Measurements from ENCODE around the gene POMGNT2. TPM values are rescaled to one million over a fixed set of nuclear protein-coding genes. Genes with fewer than 3 reads are reported as not detected.

POMGNT2 gene
- total and polyA plus RNA-seq, 2 experiments from 2014 or later, result 10.7 to 26.1 TPM

GRCh38 chr3:43094381-43094780 is 11.5 kb downstream of the POMGNT2 start:
- TF ChIP-seq ETS1 (IDR thresholded peaks at IDR 0.05) (no peak), REST (IDR thresholded peaks at IDR 0.05; ENCODE audit: unreplicated experiment) (no peak), JUNB (IDR thresholded peaks at IDR 0.05; ENCODE audit: unreplicated experiment) (no peak), EZH2phosphoT487 (IDR thresholded peaks at IDR 0.05; ENCODE audit: unreplicated experiment) (no peak), CREB1 (CRISPR knock-in tag; IDR thresholded peaks at IDR 0.05; ENCODE audit: low read depth) (no peak), NANOG (IDR thresholded peaks at IDR 0.05; ENCODE audit: borderline replicate concordance) (no peak), CTCF (conservative IDR thresholded peaks at IDR 0.05; ENCODE audit: low read depth in 2 of 2) (no peak), ZNF114 (CRISPR knock-in tag; IDR thresholded peaks at IDR 0.05) (no peak), ZNF462 (CRISPR knock-in tag; IDR thresholded peaks at IDR 0.05) (no peak)
- Histone ChIP-seq H3K9me2 (ENCODE audit: insufficient read depth) (no peaks in the 10 kb centered on the region; the same call in 1 of the 2 replicates), H4K20me1 (replicated peaks; ENCODE audit: insufficient read depth) (peaks cover 5% of the 10 kb centered on the region; the same call in 1 of the 2 replicates), H3K4me3 (no peak overlapping the region), H3K27ac (ENCODE audit: low read depth) (no peak overlapping the region), H2AFZ (no peak overlapping the region), H3K4me1 (ENCODE audit: insufficient read depth) (no peaks in the 10 kb centered on the region), H3K4me2 (no peak overlapping the region), H3K27me3 (ENCODE audit: insufficient read depth) (no peaks in the 10 kb centered on the region), H3K36me3 (ENCODE audit: insufficient read depth) (no peaks in the 10 kb centered on the region), H3K79me2 (replicated peaks; ENCODE audit: insufficient read depth) (no peaks in the 10 kb centered on the region; the same call in 1 of the 2 replicates), H3F3A (replicated peaks; ENCODE audit: low read depth) (no peaks in the 10 kb centered on the region)
- Mint-ChIP-seq H3K4me3 (no peak overlapping the region), H3K27ac (no peak overlapping the region), H3K36me3 (ENCODE audit: low read depth) (no peaks in the 10 kb centered on the region), H3K9me3 (no peaks in the 10 kb centered on the region), H3K27me3 (ENCODE audit: insufficient read depth, low read depth, poor library complexity) (peaks cover 5% of the 10 kb centered on the region), H3K4me1 (peaks cover 2% of the 10 kb centered on the region; the same call in 1 of the 3 replicates)
- ATAC-seq (no peak), DNase-seq (ENCODE audit: low spot score) (no peak)
